HG03354 (cell line): ENCODE data around the gene ARAP1.

Experiments used
- ATAC-seq: cut with Tn5 transposase; IDR thresholded peaks from one replicate; pipeline ENCODE4 v1.9.1; 2021; ENCODE audit warnings: mild to moderate bottlenecking; ENCODE audit not compliant: unreplicated experiment, poor library complexity, severe bottlenecking

The ARAP1 gene

GRCh38 chr11:72766152-72766902 lies 14.1 kb upstream of the ARAP1 start:
- ATAC-seq, result no peak

DNA sequence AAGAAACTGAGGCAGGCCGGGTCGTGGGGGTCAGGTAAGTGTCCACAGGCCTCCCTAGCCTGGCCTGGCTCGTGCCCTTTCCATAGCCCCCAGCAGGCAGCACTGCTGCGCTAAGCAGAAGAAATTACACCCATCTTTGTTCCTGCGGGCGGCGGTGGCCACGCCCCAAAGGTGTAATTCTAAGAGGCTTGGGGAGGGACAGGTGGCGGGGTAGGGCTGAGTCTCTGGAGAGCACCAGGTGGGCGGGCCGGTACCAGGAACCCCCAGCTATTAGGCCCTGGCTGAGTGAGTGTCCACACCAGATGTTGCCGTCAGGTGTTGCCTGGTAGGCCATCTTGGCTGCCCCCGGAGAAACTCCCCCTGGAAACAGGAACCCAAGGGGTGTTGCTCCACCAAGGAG lies 12.3 kb upstream of the ARAP1 start:
- ATAC-seq, result no peak

DNA sequence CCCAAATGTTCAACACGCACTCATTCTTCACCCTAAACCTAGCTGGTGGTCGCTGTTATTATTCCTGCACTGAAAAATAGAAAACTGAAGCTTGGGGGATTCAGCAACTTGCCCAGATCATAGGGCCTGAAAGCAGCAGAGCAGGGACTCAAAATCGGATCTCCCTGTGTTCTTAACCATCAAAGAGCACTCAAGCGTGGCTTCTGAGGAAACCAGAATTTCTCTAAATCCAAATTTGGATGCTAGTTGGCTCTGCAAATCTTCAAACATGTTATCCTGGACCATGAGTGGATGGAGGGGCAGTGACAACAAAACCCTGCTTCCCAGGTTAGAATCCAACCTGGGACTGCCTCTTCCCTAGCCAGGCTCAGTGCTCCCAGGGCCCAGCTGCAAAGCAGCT lies 11.6 kb upstream of the ARAP1 start:
- no peak for ATAC-seq

- ATAC-seq, result peak; percentile 50
Observed at GRCh38 chr11:72762641-72763304, 10.6 kb upstream of the ARAP1 start.

DNA sequence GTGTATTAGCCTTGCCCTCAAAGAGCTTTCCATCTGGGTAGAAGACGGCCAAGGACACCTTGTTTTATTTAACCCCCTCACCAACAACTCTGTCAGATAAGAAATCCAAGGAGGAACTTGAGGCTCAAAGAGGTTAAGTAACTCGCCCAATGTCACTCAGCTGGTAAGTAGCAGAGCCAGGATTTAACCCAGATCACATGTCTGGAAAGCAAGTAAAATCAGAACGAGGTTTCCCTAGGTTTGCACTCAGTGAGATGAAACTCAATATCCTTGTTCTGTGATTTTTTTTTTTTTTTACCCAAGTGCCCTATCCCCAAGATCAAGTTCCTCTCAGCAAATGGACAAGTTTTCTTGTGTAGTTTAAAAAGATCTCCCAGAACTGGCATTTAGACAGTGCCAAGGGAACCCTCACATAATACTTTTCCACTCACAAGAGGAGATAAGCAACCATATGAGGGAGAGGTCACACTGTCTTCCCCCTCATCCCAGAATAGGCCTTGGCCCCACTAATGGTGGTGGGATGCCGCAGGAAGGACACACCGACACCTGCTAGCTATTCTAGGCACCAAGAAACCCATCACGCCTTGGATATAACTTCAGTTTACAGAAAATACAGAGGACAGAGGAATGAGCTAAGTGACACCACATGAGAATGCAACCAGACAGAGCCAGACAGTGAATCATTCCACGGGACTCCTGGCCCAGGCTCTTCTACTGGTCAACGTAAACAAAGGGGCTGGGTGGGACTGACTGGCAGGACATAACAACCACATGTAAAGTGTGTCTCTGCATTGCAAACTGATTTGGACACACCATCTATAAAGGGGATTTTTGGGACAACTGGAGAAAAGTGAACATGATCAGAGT lies 8.6 kb upstream of the ARAP1 start:
- ATAC-seq, result no peak

DNA sequence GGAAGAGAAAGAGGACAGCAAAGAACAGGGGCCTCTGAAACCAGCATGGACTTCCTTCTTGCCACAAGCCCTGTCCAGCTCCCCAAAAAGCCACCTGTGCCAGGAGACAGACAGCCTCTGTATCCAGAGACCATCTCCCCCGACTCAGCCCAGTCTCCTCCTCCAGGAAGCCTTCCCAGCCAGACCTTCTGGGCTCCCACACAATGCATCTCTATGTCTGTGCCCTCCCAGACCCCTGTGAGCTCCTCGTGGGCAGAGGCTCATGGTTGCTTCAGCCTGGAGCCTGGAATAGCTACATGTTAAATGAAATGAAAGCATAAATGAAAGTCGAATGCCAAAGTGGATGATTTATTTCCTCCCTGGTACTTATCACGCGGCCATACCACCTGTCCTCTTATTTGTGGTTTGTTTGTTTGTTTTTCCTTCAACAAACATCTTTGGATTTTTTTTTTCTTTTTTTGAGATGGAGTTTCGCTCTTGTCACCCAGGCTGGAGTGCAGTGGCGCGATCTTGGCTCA lies 7.3 kb upstream of the ARAP1 start:
- no peak for ATAC-seq

GRCh38 chr11:72758690-72759389 lies 6.6 kb upstream of the ARAP1 start:
- ATAC-seq, result no peak

GRCh38 chr11:72758304-72758689 lies 6.1 kb upstream of the ARAP1 start:
- ATAC-seq, result no peak

- ATAC-seq, result no peak
Observed at GRCh38 chr11:72755713-72756285, 3.6 kb upstream of the ARAP1 start.

DNA sequence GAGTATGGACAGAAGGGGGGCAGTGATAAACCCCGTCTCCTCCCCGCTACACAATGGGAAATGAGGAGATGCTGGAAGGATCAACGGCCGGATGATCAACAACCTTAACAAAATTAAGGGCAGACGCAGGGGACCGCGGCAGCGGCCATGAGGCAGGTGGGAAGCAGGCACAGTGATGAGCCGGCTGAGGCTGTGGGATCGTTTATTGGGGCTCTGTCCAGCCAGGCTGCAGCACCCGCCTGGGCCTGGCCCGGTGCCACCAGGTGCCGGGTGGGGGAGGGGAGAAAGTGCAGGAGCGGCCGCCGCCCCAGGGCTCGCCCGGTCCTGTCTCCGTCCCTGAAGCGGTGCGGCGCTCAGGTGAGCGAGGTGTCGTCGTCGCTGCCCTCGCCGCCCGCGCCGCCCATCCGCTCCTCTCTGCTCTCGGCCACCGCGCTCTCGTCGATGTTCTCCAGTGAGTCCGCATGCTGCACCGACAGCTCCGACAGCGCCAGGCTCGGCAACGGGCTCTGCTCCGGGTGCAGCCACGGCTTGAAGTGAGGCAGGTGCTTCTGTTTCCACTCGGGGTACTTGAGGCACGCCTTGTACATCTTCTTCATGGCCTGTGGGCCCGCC lies 2.4 kb upstream of the ARAP1 start:
- no peak for ATAC-seq

- no peak for ATAC-seq
Observed at GRCh38 chr11:72754149-72754543, 1.9 kb upstream of the ARAP1 start.

GRCh38 chr11:72753341-72754148 lies 1.3 kb upstream of the ARAP1 start:
- no peak for ATAC-seq

DNA sequence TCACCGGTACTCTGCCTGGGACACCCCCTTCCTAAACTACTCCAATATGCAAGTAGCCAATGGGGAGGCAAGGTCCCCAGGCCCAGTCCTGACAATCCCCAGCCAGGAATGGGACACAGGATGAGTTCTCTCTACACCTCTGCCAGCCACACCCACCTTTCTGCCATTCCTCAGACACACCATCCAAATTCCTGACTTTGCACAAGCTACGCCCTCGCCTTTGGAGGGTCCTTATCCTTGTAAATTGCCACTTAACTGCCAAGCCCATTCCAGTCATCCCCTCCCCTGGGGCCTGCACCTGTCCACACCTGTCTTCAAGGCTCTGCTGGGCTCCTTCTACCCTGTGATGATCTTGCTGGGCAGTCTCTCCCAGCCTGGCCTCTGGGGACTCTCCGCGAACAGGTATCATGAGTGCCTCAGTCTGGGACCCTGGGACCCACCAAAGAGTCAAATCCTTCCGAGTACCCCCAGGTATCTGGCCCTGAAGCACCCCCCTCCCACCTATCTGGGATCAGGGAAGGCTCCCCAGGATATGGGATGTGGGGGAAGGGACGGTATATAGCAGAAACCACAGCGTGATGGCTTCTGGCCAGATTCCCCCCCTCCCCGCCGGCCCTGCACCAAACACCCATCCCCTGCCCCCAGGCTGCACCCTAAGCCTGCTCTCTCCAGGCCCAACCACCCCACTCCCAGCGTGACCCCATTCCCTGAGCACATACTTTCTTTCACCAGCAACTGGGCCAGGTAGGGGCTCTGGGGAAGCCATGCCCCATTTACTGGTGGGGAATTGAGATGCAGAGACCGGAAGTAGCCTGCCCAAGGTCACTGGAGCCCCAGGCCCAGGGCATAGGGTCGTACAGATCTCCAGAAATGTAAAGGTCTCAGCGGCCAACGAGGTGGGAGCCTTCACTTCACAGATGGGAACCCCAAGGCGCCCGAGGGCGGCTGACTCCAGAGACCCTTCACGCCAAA lies 806 bp downstream of the ARAP1 start:
- no peak for ATAC-seq

GRCh38 chr11:72750556-72751115 lies 1.6 kb downstream of the ARAP1 start:
- ATAC-seq, result no peak

DNA sequence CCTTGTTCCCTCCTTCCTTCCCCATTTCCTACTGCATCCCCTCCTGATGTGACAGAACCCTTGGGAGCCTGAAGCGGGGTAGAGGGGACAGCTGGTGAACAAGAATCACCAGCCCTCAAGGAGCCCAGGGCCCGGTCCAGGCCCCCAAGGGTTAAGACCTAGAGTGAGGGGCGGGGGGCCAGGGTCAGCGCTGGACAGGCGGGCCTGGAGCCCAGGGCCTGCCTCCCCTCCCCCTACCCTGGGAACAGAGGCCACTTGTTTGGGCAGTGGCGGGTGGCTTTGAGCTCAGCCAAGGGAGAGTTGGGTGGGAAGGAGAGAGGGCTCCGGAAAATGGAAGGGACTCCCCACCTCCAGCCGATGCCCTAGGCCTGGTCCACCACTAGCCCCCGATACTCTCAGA lies 2.1 kb downstream of the ARAP1 start:
- ATAC-seq, result no peak

DNA sequence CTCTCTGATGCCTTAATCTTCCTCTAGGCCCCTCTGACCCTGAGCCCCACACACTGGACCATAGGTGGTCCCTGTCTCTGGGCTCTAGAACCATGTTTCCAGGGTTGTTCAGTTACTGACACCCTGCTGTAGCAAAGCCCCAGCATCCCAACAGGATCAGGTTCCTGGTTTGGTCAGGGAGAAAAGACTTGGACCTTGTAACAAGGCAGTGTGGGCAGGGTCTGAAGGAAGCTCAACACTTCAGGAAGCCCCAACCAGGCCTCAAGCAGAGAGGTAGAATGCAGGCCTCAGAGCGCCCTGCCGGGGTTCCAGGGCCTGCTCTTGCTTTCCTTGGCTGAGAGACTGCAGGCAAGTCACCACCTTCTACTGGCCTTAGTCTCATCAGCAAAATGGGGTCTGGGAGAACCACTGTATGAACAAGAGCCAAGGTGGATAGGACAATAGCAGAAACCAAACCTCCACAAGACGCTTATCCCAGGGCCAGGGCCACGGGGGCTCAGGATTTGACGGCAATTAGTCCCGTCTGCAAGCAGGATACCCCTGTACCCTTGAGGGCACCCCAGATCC lies 4.8 kb downstream of the ARAP1 start:
- ATAC-seq, result no peak

GRCh38 chr11:72746821-72747220 lies 5.4 kb downstream of the ARAP1 start:
- ATAC-seq, result no peak
